Skin of body (tissue), 2 donors: ENCODE results near the gene TMEM150A. TPM values are rescaled to one million over a fixed set of nuclear protein-coding genes. Genes with fewer than 3 reads are reported as not detected.
"Not testable (repeated sequence)": the region's sequence is repeated elsewhere in the genome, so short reads cannot be mapped to it uniquely, and the experiment has no call there.

ENCODE experiments used
- DNase-seq: peaks from one replicate; lab custom pipeline; 2025; lab: John Stamatoyannopoulos, UW
- total RNA-seq: library from RNA; depleted of rRNA; stranded (reverse); fragments of >200 nt; gene quantifications from one replicate; pipeline ENCODE4 v1.2.3, GENCODE V29; 2014

The TMEM150A gene
- total RNA-seq, 1 donor from 2014 or later, result 3.3 TPM

- no peak for DNase-seq
Measured at GRCh38 chr2:85594715-85595300, 7.7 kb downstream of the TMEM150A start.

- no peak for DNase-seq
Measured at GRCh38 chr2:85593023-85593422, 9.5 kb downstream of the TMEM150A start.

- DNase-seq, result not testable (repeated sequence)
Measured at GRCh38 chr2:85592299-85592698, 10.2 kb downstream of the TMEM150A start.

- DNase-seq, result no peak
Measured at GRCh38 chr2:85591563-85591962, 10.9 kb downstream of the TMEM150A start.

- DNase-seq, result no peak
Measured at GRCh38 chr2:85590950-85591349, 11.5 kb downstream of the TMEM150A start.

- no peak for DNase-seq
Measured at GRCh38 chr2:85589982-85590791, 12.3 kb downstream of the TMEM150A start.

- DNase-seq, result no peak
Measured at GRCh38 chr2:85589181-85589580, 13.3 kb downstream of the TMEM150A start.

GRCh38 chr2:85588645-85589044 lies 13.9 kb downstream of the TMEM150A start:
- DNase-seq, result no peak

- no peak for DNase-seq
Measured at GRCh38 chr2:85588236-85588635, 14.3 kb downstream of the TMEM150A start.

- no peak for DNase-seq
Measured at GRCh38 chr2:85585781-85586105, 16.8 kb downstream of the TMEM150A start.

GRCh38 chr2:85584857-85585780 lies 17.4 kb downstream of the TMEM150A start:
- no peak for DNase-seq

GRCh38 chr2:85584354-85584856 lies 18.1 kb downstream of the TMEM150A start, which contains the start of gene VAMP5:
Gene VAMP5, plus strand, starts transcription at chr2:85584431. Its CDS starts 60 bp downstream, at chr2:85584491.
- DNase-seq, result no peak

GRCh38 chr2:85583667-85584353 lies 18.7 kb downstream of the TMEM150A start:
- DNase-seq, result no peak

GRCh38 chr2:85582492-85582891 lies 20.0 kb downstream of the TMEM150A start:
- no peak for DNase-seq

- DNase-seq, result no peak
Measured at GRCh38 chr2:85580206-85580605, 22.3 kb downstream of the TMEM150A start.

GRCh38 chr2:85579266-85579935 lies 23.1 kb downstream of the TMEM150A start:
- DNase-seq, result no peak

GRCh38 chr2:85578243-85579180 lies 24.0 kb downstream of the TMEM150A start:
- no peak for DNase-seq

GRCh38 chr2:85577386-85578242 lies 24.9 kb downstream of the TMEM150A start, which contains the start of gene VAMP8:
Gene VAMP8, plus strand, starts transcription at chr2:85577586. Its CDS starts 61 bp downstream, at chr2:85577647.
- DNase-seq, result no peak

- no peak for DNase-seq
Measured at GRCh38 chr2:85577063-85577385, 25.5 kb downstream of the TMEM150A start.
